Fibroblast of skin of left quadriceps (primary cell): ENCODE data around the gene TTC1.
"Not testable (repeated sequence)": the region's sequence is repeated elsewhere in the genome, so short reads cannot be mapped to it uniquely, and the experiment has no call there.

Experiments
- DNase-seq, 2 experiments: peaks; one replicate each; pipeline ENCODE4 v3.0.0-alpha.2; 2013; ENCODE audit warnings: low read depth in 2 of 2

TTC1 gene, protein sequence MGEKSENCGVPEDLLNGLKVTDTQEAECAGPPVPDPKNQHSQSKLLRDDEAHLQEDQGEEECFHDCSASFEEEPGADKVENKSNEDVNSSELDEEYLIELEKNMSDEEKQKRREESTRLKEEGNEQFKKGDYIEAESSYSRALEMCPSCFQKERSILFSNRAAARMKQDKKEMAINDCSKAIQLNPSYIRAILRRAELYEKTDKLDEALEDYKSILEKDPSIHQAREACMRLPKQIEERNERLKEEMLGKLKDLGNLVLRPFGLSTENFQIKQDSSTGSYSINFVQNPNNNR

DNA sequence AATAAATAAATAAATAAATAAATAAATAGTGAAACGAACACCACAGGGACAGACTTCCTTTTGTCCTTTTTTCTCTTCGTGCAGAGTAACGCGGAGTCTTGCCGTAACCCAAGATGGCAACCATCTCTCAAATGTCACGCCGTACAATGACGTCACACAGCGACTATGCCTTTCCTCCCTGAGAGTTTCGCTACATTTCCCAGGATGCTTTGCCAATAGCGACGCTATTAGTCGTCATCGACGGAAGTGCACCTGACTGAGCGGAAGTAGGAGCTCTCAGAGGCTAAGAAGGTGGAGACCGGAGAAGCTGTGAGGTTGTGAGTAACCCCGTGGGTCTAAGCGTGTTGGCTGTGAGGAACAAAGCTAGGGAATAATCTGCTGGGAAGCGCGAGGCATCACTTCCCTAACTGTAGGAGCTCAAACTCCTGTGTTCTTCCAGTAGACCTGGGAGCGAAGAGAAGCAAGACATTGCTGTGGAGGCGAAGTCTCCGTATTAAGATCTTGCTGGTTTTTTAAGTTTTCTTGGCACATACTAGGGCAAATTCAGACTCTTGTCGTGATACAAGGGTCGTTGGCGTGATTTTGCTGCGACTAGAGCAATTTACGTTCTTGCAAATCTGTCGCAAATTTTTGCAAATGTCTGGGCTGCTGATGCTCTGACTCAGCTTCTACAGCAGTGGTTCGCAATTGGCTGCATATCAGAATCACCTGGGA is at the start of gene TTC1:
Gene TTC1, plus strand, starts transcription at position 263 of the 714 bp plus-strand sequence. CDS start 1,390 bp downstream, outside the sequence.
- DNase-seq = peak; percentile 99

DNA sequence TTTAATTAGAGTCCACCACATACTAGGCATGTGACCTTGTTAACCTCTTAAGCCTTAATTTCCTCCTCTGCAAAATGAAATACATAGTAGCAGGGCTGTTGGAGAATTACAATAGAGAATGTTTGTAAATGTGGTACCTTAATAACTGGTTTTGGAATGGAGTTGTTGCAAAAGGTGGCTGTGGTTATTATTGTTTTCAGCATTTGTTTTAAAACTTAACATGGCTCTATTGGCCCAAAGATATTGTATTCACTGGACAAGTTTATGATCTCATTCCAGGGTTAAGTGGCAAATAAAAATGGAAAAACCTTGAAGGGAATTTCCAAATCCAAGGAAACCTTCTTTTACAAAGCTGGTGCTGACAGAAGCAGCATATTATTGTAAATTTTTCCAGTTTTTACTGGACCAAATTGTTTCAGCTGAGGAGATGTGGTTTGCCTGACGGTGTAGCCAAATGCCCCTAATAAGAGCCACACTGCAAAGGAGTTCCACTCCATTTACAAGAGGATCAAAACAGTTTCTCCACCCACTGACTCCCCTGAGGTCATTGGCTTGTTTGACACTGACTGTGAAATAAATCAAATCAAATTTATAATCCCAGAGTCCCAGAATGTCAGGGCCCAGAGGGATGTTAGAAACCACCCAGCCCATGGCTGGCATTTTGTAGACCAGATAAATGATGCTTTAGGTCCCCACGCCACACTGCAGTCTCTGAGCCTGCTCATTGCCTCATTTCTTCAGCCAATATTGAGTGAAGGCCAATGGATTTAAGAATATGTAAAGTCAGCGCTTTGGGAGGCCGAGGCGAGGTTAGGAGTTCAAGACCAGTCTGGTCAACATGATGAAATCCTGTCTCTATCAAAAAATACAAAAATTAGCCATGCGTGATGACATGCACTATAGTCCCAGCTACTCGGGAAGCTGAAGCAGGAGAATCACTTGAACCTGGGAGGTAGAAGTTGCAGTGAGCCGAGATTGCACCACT is 47.5 kb upstream of the TTC1 start:
- DNase-seq = no peak

DNA sequence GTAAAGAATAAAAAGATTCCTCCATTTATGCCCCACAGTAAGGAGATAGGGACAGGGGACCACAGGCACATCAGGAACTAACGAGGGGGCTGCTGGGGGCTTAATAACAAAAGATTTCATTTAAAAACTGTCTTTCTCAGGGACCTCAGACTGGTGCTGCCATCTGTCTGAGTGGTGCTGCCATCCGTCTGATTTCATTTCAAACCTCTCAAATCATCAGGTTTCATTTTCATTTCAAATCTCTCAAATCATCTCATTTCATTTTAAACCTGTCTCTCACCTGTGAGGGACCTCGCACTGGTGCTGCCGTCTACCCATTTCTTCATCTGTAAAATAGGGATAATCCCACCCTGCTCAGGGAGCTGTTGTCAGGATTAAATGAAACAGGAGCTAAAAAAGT is 46.7 kb upstream of the TTC1 start:
- DNase-seq = no peak

DNA sequence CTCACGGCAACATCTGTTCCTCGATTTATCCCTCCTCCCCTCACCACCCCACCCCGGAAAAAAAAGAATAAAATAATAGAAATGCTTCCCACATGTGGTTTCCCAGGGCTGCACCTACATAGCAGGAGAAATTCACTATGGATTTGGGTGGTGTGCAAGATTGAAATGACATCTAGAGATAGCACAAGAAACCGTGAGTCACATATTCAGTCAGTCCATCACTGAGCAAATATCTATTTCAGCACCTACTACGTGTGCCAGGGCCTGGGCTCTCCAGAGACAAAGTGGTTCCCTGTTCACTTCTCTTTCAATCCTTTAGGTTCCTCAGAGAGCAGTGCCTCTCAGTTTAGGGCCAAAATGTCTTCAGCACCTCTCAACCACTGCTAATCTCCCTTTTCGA is 45.0 kb upstream of the TTC1 start:
- DNase-seq = no peak

DNA sequence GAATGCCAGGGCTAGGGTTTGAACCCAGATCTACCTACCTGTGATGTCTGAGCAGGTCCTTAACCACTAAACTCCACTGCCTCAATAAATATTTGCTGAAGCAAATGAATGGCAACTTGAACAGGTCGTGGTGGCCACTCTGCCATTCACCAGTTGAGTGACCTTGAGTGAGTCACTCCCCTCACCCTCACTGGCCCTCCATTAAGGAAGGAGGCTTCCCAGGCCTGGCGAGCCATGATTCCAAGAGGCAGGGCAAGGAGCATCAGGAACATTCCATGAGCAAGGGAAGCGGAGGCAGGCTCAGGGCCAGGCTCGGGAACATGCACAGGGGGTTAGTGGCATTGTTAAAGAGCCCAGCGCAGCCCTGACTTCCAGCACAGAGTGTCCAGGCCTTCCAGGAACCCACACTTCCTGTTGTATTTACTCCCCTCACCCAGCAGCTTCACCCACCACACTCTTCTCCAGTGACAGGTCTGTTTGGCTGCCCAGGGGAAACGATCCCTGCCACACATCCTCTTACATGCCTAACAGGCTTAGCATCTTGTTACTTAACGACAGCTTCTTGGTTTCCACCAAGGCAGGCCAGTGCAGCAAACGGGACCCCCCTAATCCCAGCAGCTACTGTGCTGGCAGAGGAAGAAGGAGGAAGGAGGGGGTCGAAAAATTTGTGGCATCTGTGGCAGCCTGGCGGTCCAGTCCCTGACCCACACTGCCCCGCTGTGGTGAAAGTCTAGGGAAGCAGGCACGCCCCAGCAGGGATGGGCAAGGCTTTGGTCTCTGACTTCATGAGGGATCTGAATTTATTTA is 43.7 kb upstream of the TTC1 start:
- no peak for DNase-seq

DNA sequence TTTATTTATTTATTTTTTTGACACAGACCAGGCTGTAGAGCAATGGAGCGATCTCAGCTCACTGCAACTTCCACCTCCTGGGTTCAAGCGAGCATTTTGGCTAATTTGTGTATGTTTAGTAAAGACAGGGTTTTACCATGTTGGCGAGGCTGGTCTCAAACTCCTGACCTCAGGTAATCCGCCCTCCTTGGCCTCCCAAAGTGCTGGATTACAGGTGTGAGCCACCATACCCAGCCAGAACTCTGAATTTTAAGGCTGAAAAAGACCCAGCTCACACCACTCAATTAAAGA is 43.2 kb upstream of the TTC1 start:
- DNase-seq = not testable (repeated sequence)

DNA sequence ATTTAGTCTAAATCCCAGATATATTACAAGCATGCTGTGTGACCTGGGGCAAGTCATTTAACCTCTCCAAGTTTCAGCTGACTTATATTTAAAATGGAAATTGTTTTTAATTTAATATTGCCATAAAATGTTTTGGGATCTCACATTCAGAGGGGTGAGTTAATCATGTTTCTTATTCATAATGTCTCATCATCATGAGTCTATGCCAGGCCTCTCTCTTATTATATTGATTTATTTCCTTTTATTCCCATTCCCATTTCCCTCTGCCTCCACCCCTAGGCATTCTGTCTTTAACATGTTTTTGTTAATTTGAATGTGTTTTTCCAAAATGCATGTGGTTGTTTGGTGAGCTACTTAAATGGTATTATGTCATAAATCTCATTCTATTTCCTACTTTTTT is 39.0 kb upstream of the TTC1 start:
- no peak for DNase-seq

DNA sequence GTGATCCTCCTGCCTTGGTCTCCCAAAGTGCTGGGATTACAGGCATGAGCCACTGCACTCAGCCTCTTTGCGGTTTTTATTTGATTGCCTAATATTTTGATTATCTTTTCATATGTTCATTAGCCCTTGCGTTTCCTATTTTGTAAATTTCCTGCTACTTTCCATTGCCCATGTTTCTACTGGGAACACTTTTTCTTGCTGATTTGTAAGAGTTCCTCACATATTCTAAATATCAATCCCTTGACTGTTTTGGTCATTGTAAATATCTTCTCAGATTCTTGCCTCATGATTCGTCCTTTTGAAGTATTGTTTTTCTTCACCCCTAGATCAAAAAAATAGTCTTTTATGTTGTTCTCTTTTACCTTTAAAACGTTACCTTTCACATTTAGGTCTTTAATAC is 37.9 kb upstream of the TTC1 start:
- DNase-seq = peak in 1 of 2 experiments; percentile 54

DNA sequence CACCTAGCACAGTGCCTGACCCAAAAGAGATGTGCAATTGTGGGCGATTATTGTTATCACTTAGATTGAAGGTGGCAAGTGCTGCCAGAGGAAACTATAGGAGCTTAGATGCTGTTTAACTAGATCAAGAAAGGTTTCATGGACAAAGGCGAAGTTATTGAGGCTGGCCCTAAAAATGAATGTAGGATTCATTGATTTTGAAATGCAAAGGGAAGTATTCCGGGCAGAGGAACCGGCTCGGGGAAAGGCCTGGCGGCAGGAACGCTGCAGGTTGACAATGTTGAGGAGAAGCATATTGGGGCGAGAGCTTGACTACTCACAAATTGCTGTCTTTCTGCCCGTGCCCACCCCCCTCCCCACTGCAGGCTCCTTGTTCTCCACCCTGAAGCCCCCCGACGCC is 37.4 kb upstream of the TTC1 start:
- no peak for DNase-seq

DNA sequence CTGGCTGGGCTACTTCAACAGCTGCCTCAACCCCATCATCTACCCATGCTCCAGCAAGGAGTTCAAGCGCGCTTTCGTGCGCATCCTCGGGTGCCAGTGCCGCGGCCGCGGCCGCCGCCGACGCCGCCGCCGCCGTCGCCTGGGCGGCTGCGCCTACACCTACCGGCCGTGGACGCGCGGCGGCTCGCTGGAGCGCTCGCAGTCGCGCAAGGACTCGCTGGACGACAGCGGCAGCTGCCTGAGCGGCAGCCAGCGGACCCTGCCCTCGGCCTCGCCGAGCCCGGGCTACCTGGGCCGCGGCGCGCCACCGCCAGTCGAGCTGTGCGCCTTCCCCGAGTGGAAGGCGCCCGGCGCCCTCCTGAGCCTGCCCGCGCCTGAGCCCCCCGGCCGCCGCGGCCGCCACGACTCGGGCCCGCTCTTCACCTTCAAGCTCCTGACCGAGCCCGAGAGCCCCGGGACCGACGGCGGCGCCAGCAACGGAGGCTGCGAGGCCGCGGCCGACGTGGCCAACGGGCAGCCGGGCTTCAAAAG is 36.9 kb upstream of the TTC1 start:
- no peak for DNase-seq

DNA sequence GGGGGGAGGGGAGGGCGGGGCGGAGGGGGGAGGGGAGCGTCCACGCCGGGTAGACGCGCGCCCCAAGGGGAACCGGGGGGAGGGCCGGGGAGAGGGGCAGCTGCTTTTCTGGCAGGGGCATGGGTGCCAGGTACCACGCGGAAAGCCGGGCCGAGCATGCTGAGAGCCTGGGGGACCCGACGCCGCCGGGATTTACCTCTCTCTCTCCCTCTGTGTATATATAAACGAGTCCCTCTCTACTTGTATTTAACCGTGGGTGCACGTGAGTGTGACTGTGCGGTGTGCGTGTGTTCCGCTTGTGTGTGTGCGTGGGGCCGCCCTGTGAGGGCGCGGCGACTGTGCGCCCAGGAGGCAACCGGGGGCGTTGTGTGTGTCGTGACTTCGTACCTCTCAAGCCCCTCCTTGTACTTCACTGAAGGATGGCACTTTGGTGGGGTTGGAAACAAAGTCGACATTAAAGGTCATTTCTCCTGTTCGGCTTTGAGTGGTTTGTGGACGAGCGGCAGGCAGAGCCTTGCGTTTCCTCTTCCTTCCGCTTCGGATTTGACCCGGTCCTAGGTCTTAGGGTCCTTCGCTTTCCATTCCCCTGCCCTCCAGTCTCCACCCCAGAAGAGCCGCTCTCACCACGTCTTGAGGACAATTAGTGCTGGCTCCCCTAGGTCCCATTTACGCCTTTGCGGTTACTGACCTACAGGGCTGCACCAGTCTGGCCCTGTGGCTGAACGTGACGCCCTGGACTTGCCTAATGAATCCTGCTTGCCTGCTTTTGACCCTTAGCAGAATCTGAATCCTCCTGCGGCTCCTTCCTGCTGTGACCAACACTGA is 36.2 kb upstream of the TTC1 start:
- no peak for DNase-seq

DNA sequence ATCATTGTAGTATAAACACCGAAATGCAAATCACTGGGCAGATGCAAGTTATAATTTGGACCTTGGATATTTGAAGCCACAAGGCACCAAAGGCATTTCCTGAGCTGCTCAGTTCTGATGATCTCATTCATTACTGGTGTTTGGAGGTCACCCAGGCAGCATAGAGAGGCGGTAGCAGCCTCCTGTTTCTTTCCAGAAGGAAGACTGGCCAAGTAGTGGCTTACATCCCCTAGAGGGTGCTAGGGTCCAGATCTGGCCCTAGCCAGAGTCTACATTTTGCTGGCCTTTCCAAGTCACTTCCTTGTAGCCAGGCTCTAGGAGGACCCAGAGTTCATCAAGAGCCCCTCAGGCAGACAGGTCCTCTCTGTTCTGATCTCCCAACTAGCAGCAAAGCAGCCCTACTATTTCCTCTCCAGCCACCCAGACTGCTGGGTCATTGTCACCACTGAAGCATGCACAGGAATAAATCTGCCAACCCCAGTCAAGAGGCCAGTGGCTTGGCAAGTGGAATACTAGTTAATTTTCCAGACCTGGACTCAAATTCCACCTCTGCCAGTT is 33.4 kb upstream of the TTC1 start:
- peak; percentile 86 to 88 for DNase-seq

DNA sequence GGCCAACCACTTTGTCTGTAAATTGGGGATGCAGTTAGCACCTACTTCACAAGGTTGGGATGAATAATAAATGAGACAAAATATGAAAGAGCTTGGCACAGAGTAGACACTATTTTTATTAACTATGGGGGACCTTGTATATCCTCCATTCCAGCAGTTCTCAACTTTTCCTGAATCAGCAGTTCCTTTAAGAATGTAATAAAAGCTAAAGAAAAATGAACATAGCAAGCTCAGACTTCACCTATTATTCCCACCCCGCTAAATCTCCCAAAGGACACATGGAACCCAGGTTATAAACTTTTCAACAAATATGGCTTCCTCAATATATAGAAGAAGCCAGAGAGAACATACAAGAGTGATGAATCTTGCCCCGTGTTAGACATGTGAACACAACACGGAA is 32.0 kb upstream of the TTC1 start:
- DNase-seq = no peak

DNA sequence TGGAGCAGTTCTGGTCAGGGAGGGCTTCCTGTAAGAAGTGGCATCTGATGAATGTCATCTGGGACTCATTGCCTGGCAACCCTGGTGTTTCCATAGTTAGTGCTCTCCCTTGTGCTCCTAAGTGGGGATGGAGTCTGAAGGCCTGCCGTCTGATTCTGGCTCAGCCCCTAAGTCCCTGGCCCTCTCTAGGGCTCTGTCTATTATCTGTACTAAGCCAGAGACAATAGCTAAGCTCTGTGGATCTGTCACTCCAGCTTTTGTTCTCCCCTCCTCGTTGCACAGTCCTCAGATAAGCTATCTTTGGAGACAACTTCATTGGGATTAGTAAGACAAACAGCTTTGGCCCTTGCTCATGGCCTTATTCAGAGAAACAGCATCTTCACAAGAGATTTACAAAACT is 30.6 kb upstream of the TTC1 start:
- DNase-seq = no peak

DNA sequence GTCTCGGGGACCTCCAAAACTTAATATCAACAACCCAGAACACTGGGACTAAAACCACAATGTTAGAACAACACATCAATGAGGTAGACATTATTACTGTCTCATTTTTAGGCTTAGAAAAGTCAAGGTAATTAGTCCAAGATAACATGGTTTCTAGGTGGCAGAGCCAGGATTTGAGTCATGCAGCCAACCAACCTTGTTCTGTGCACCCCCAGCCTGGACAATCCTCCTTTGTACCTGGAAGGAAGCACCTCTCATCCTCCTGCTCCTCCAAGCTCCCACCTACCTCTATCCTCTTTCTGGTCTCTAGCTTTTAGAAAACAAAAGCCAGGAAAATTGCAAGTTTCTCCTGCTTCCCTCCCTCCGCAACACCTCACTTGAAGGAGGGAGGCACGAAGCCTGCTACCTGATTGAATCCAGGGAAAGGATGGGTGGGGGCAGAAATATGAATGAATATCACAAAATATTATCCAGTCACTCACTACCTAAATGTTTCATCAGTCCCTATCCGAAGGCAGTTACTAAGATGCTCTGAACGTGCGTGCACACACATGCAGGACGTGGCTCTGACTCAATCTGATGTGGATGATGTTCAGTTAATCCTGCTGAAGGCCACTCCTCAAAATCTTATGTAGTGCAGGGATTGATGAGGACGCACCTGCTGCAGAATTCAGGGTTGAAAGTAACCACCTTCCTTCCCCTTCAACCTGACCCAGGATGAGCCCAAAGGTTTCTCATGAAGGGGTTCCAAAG is 26.3 kb upstream of the TTC1 start:
- DNase-seq = no peak

DNA sequence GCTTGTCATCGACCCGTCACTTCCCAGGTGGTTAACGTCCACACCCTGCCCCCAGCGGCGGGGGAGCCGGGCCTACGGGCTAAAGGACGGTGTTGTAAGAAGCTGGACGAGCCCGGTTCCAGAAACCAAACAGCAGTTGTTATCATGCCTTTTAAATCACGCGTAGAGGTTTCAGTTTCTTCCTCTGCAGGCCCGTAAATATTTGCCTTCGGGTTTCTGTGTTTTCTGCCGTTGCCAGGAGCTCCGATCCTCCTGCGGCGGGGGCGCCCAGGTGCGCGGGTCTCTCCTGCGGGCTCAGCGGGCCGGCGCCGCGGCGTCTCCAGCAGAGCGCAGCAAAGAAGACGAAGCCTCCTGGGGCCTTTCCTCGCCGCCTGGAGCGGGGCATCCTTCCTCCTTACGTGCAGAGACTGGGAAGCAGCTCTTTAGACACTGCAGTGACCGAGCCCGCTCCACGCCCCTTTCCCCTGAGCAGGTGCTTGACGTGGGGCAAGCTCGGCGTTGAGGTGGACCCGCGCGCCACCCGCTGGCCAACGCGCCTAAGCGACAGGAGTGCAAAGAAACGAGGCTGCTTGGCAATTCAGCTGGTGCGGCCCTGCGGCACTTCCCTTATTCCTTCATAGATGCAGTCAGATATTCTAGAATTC is 21.8 kb upstream of the TTC1 start:
- DNase-seq = no peak

DNA sequence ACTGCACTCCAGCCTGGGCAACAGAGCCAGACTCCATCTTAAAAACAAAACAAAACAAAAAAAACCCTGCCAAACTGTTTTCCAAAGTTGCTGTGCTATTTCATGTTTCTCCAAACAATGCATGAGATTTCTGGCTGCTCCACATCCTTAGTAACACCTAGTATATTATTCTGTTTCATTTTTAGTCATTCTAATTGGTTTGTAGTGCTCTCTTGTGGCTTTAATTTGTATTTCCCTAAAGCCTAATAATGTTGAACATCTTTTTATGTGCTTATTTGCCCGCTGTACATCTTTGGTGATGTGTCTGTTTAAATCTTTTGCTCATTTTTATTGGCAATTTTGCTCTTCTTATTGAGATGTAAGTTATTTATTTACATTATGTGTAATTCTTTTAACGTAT is 18.4 kb upstream of the TTC1 start:
- no peak for DNase-seq

DNA sequence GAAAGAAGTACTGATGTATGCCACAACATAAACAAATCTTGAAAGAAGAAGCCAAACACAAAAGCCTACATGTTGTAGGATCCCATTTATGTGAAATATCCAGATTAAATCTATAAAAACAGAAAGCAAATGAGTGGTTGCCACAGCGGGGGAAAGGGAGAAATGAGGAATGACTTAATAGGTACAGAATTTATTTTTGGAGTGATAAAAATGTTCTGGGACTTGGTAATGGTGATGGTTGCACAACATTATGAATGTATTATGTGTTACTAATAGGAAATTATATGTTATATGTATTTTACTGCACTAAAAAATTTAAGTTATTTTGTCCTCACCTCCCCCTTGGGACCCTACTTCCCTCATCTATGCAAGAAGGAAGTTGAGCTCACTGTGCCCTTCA is 16.4 kb upstream of the TTC1 start:
- no peak for DNase-seq

DNA sequence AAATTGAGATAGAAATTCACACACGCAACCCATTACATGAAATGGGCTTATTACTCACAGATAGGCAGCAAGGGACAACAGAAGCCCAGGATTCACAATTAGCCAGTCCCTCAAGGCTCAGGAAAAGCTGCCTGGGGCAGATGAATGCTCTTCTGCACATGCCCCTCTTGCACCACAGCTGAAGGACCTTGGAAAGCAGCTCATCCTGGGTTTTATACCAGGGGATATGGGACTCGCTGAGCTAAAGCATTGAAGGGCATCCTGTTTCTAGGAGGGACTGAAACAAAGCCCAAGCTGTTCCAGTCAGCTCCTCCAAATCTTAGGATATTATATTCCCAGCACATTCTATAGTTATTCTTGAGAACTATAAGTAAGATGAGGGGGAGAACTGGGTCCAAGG is 15.7 kb upstream of the TTC1 start:
- no peak for DNase-seq
